SKM-1 treated with dmso at 0.1 percent for 144 hours (cell line): ENCODE data around the gene ZNF691.
"Not testable (repeated sequence)": the region's sequence is repeated elsewhere in the genome, so short reads cannot be mapped to it uniquely, and the experiment has no call there.

Experiments
- DNase-seq: peaks from one replicate; lab custom pipeline; 2025; ENCODE audit not compliant: unreplicated experiment; lab: John Stamatoyannopoulos, UW

ZNF691 gene

GRCh38 chr1:42859366-42859765 is 13.0 kb downstream of the ZNF691 start:
- DNase-seq: not testable (repeated sequence)

- DNase-seq: no peak
These were observed 14.1 kb downstream of the ZNF691 start for GRCh38 chr1:42860339-42861013.

- no peak for DNase-seq
These were observed 14.6 kb downstream of the ZNF691 start for GRCh38 chr1:42861014-42861399.

GRCh38 chr1:42866549-42866948 is 20.1 kb downstream of the ZNF691 start:
- DNase-seq: no peak

GRCh38 chr1:42868466-42868865 is 22.1 kb downstream of the ZNF691 start:
- not testable (repeated sequence) for DNase-seq

GRCh38 chr1:42869254-42869653 is 22.8 kb downstream of the ZNF691 start:
- DNase-seq: not testable (repeated sequence)

GRCh38 chr1:42869751-42870150 is 23.3 kb downstream of the ZNF691 start:
- not testable (repeated sequence) for DNase-seq

- DNase-seq: not testable (repeated sequence)
These were observed 26.7 kb downstream of the ZNF691 start for GRCh38 chr1:42873108-42873507.

- DNase-seq: no peak
These were observed 27.3 kb downstream of the ZNF691 start for GRCh38 chr1:42873670-42874069.

- DNase-seq: no peak
These were observed 29.6 kb downstream of the ZNF691 start for GRCh38 chr1:42876009-42876408.

GRCh38 chr1:42877380-42877779 is 31.0 kb downstream of the ZNF691 start:
- DNase-seq: no peak

GRCh38 chr1:42880384-42880783 is 34.0 kb downstream of the ZNF691 start:
- no peak for DNase-seq

- DNase-seq: no peak
These were observed 39.8 kb downstream of the ZNF691 start for GRCh38 chr1:42886046-42886739.

- no peak for DNase-seq
These were observed 40.4 kb downstream of the ZNF691 start for GRCh38 chr1:42886800-42887199.

- DNase-seq: no peak
These were observed 41.0 kb downstream of the ZNF691 start for GRCh38 chr1:42887366-42887765.

GRCh38 chr1:42888013-42888633 is 41.7 kb downstream of the ZNF691 start:
- DNase-seq: no peak

- DNase-seq: no peak
These were observed 42.9 kb downstream of the ZNF691 start for GRCh38 chr1:42889264-42889663.

GRCh38 chr1:42891465-42892138 is 45.2 kb downstream of the ZNF691 start:
- no peak for DNase-seq

- DNase-seq: not testable (repeated sequence)
These were observed 53.5 kb downstream of the ZNF691 start for GRCh38 chr1:42899960-42900359.
